Measurements from ENCODE around the gene KCNQ1. TPM values are rescaled to one million over a fixed set of nuclear protein-coding genes. Genes with fewer than 3 reads are reported as not detected.

The KCNQ1 gene
- total RNA-seq, 2 donors from 2014 or later = 38.9 to 46.1 TPM

GRCh38 chr11:2707736-2708135, 262.9 kb downstream of the KCNQ1 start:
- intact Hi-C loops (cut with DNase I) = no loop called here
- DNase-seq = no peak
- 77 to 86% methylated on average over 2 to 7 of the region's 7 CpGs for WGBS, 2 donors

GRCh38 chr11:2708151-2708581, 263.4 kb downstream of the KCNQ1 start:
- DNase-seq = no peak

More at GRCh38 chr11:2707736-2708135, 262.9 kb downstream of the KCNQ1 start:
- no peaks in the 10 kb centered on the region for H3K4me1 ChIP-seq
- H3K27me3 ChIP-seq = no peaks in the 10 kb centered on the region
- no peaks in the 10 kb centered on the region for H3K36me3 ChIP-seq (replicated peaks in 1 of 2; ENCODE audit: insufficient read depth in 1 of 2, low read depth in 2 of 2)
- no peak overlapping the region for H3K27ac ChIP-seq
- H3K4me3 ChIP-seq = no peak overlapping the region
- H3K9me3 ChIP-seq = no peaks in the 10 kb centered on the region
- TF ChIP-seq POLR2A (IDR thresholded peaks at IDR 0.05) (no peak), CTCF (IDR thresholded peaks at IDR 0.05) (no peak)
- no peak for ATAC-seq

GRCh38 chr11:2708757-2709281, 264.0 kb downstream of the KCNQ1 start:
- no peaks in the 10 kb centered on the region for H3K36me3 ChIP-seq (replicated peaks in 1 of 2; ENCODE audit: insufficient read depth in 1 of 2, low read depth in 2 of 2)
- no peak for DNase-seq
- intact Hi-C loops (cut with DNase I) = no loop called here
- TF ChIP-seq POLR2A (IDR thresholded peaks at IDR 0.05) (no peak), CTCF (IDR thresholded peaks at IDR 0.05) (no peak)
- H3K27me3 ChIP-seq = no peaks in the 10 kb centered on the region
- H3K4me3 ChIP-seq = no peak overlapping the region
- no peaks in the 10 kb centered on the region for H3K4me1 ChIP-seq
- WGBS, 2 donors = 78 to 85% methylated on average over 14 of the region's 14 CpGs
- H3K27ac ChIP-seq = no peak overlapping the region
- ATAC-seq = no peak
- no peaks in the 10 kb centered on the region for H3K9me3 ChIP-seq

More at GRCh38 chr11:2708151-2708581, 263.4 kb downstream of the KCNQ1 start:
- no peak overlapping the region for H3K4me3 ChIP-seq
- H3K4me1 ChIP-seq = no peaks in the 10 kb centered on the region
- no peak for ATAC-seq
- H3K36me3 ChIP-seq (replicated peaks in 1 of 2; ENCODE audit: insufficient read depth in 1 of 2, low read depth in 2 of 2) = no peaks in the 10 kb centered on the region
- intact Hi-C loops (cut with DNase I) = no loop called here
- H3K27me3 ChIP-seq = no peaks in the 10 kb centered on the region
- H3K27ac ChIP-seq = no peak overlapping the region
- 69 to 81% methylated on average over 11 of the region's 11 CpGs for WGBS, 2 donors
- TF ChIP-seq POLR2A (IDR thresholded peaks at IDR 0.05) (no peak), CTCF (IDR thresholded peaks at IDR 0.05) (no peak)
- no peaks in the 10 kb centered on the region for H3K9me3 ChIP-seq

- H3K9me3 ChIP-seq = no peaks in the 10 kb centered on the region
- no peak overlapping the region for H3K4me3 ChIP-seq
- H3K4me1 ChIP-seq = no peaks in the 10 kb centered on the region
- H3K36me3 ChIP-seq (replicated peaks in 1 of 2; ENCODE audit: insufficient read depth in 1 of 2, low read depth in 2 of 2) = no peaks in the 10 kb centered on the region
- intact Hi-C loops (cut with DNase I) = no loop called here
- H3K27ac ChIP-seq = no peak overlapping the region
- H3K27me3 ChIP-seq = no peaks in the 10 kb centered on the region
- TF ChIP-seq POLR2A (IDR thresholded peaks at IDR 0.05) = no peak
- TF ChIP-seq CTCF (IDR thresholded peaks at IDR 0.05) = no peak
- WGBS, 2 donors = 63 to 86% methylated on average over 8 of the region's 8 CpGs
- ATAC-seq (peak; percentile 33), DNase-seq (peak in 1 of 4 donors; percentile 28)
These were observed 264.6 kb downstream of the KCNQ1 start for GRCh38 chr11:2709429-2709828.

- TF ChIP-seq CTCF (IDR thresholded peaks at IDR 0.05) (no peak), POLR2A (IDR thresholded peaks at IDR 0.05) (no peak)
- ATAC-seq (no peak), DNase-seq (no peak)
- Histone ChIP-seq H3K4me3 (no peak overlapping the region), H3K27ac (no peak overlapping the region), H3K9me3 (no peaks in the 10 kb centered on the region), H3K27me3 (no peaks in the 10 kb centered on the region), H3K4me1 (no peaks in the 10 kb centered on the region), H3K36me3 (replicated peaks in 1 of 2; ENCODE audit: insufficient read depth in 1 of 2, low read depth in 2 of 2) (no peaks in the 10 kb centered on the region)
- 92 to 98% methylated on average over 6 of the region's 6 CpGs for WGBS, 2 donors
- intact Hi-C loops (cut with DNase I) = no loop called here
These were observed 266.4 kb downstream of the KCNQ1 start for GRCh38 chr11:2711161-2711560.

Measured in body of pancreas (tissue), 4 donors.